Measurements from ENCODE around the gene GABPB2. TPM values are rescaled to one million over a fixed set of nuclear protein-coding genes. Genes with fewer than 3 reads are reported as not detected.

GABPB2 gene
- total RNA-seq, 2 donors from 2014 or later = 9.9 to 25.5 TPM

- H3K4me3 Mint-ChIP-seq = peak overlapping the region; percentile 99
- H3K4me1 Mint-ChIP-seq = peaks cover 23% of the 10 kb centered on the region
- no peaks in the 10 kb centered on the region for H3K27me3 Mint-ChIP-seq
- DNase-seq = no peak
- no peak overlapping the region for H3K27ac Mint-ChIP-seq
- H3K36me3 Mint-ChIP-seq (ENCODE audit: low read depth) = peaks cover 2% of the 10 kb centered on the region
- ATAC-seq = no peak
- H3K9me3 ChIP-seq (ENCODE audit: control insufficient read depth, low read length, poor library complexity, severe bottlenecking) = no peaks in the 10 kb centered on the region
Observed at GRCh38 chr1:151144474-151145303, 74.1 kb downstream of the GABPB2 start.

- no peaks in the 10 kb centered on the region for H3K27me3 Mint-ChIP-seq
- H3K36me3 Mint-ChIP-seq (ENCODE audit: low read depth) = peaks cover 2% of the 10 kb centered on the region
- H3K27ac Mint-ChIP-seq = peak overlapping the region; percentile 87
- no peak for ATAC-seq
- peaks cover 24% of the 10 kb centered on the region for H3K4me1 Mint-ChIP-seq
- DNase-seq = no peak
- H3K9me3 ChIP-seq (ENCODE audit: control insufficient read depth, low read length, poor library complexity, severe bottlenecking) = no peaks in the 10 kb centered on the region
- H3K4me3 Mint-ChIP-seq = peak overlapping the region; percentile 99
Observed at GRCh38 chr1:151145304-151146071, 74.9 kb downstream of the GABPB2 start.

- H3K27me3 Mint-ChIP-seq = no peaks in the 10 kb centered on the region
- DNase-seq = no peak
- H3K4me1 Mint-ChIP-seq = peaks cover 24% of the 10 kb centered on the region
- peak overlapping the region; percentile 99 for H3K4me3 Mint-ChIP-seq
- H3K27ac Mint-ChIP-seq = peak overlapping the region; percentile 87
- H3K36me3 Mint-ChIP-seq (ENCODE audit: low read depth) = peaks cover 2% of the 10 kb centered on the region
- ATAC-seq = peak; percentile 6
- no peaks in the 10 kb centered on the region for H3K9me3 ChIP-seq (ENCODE audit: control insufficient read depth, low read length, poor library complexity, severe bottlenecking)
Observed at GRCh38 chr1:151146072-151146411, 75.5 kb downstream of the GABPB2 start.

GRCh38 chr1:151146412-151147131 is 76.0 kb downstream of the GABPB2 start, which contains the start of gene SEMA6C:
TSS of gene SEMA6C (minus strand) at chr1:151146631. CDS start at chr1:151142621, 4,010 bp downstream.
- peak within 1 kb of the TSS; percentile 99 for H3K4me3 Mint-ChIP-seq
- H3K4me1 Mint-ChIP-seq = peaks cover 24% of the 10 kb centered on the region

GRCh38 chr1:151147132-151147503 is 76.6 kb downstream of the GABPB2 start:
- H3K27ac Mint-ChIP-seq = peak overlapping the region; percentile 87
- H3K36me3 Mint-ChIP-seq (ENCODE audit: low read depth) = peaks cover 2% of the 10 kb centered on the region
- peaks cover 24% of the 10 kb centered on the region for H3K4me1 Mint-ChIP-seq
- ATAC-seq (no peak), DNase-seq (no peak)
- no peaks in the 10 kb centered on the region for H3K27me3 Mint-ChIP-seq
- peak overlapping the region; percentile 99 for H3K4me3 Mint-ChIP-seq
- H3K9me3 ChIP-seq (ENCODE audit: control insufficient read depth, low read length, poor library complexity, severe bottlenecking) = no peaks in the 10 kb centered on the region

More at GRCh38 chr1:151146412-151147131, 76.0 kb downstream of the GABPB2 start, which contains the start of gene SEMA6C:
- H3K9me3 ChIP-seq (ENCODE audit: control insufficient read depth, low read length, poor library complexity, severe bottlenecking) = no peaks in the 10 kb centered on the region
- H3K27ac Mint-ChIP-seq = peak within 1 kb of the TSS; percentile 87
- DNase-seq = peak; percentile 75 to 84 (median 82)
- peaks cover 2% of the 10 kb centered on the region for H3K36me3 Mint-ChIP-seq (ENCODE audit: low read depth)
- H3K27me3 Mint-ChIP-seq = no peaks in the 10 kb centered on the region
- ATAC-seq = peak; percentile 100

- peaks cover 2% of the 10 kb centered on the region for H3K36me3 Mint-ChIP-seq (ENCODE audit: low read depth)
Observed at GRCh38 chr1:151147665-151148064, 77.1 kb downstream of the GABPB2 start.

GRCh38 chr1:151156515-151156819 is 85.9 kb downstream of the GABPB2 start, which contains the start of gene TNFAIP8L2:
TSS of gene TNFAIP8L2 (plus strand) at chr1:151156649. CDS start at chr1:151158698, 2,049 bp downstream.
- Mint-ChIP-seq H3K27me3 (no peaks in the 10 kb centered on the region), H3K27ac (peak within 1 kb of the TSS; percentile 99), H3K36me3 (ENCODE audit: low read depth) (peaks cover 7% of the 10 kb centered on the region), H3K4me3 (peak within 1 kb of the TSS; percentile 100), H3K4me1 (peaks cover 38% of the 10 kb centered on the region)
- no peaks in the 10 kb centered on the region for H3K9me3 ChIP-seq (ENCODE audit: control insufficient read depth, low read length, poor library complexity, severe bottlenecking)
- ATAC-seq = peak; percentile 88
- DNase-seq = peak; percentile 41 to 62 (median 56)

More at GRCh38 chr1:151147665-151148064, 77.1 kb downstream of the GABPB2 start:
- no peaks in the 10 kb centered on the region for H3K9me3 ChIP-seq (ENCODE audit: control insufficient read depth, low read length, poor library complexity, severe bottlenecking)
- peaks cover 24% of the 10 kb centered on the region for H3K4me1 Mint-ChIP-seq
- H3K27me3 Mint-ChIP-seq = no peaks in the 10 kb centered on the region
- DNase-seq = no peak
- ATAC-seq = no peak
- H3K27ac Mint-ChIP-seq = peak overlapping the region; percentile 87
- peak overlapping the region; percentile 99 for H3K4me3 Mint-ChIP-seq

GRCh38 chr1:151157067-151157531 is 86.5 kb downstream of the GABPB2 start:
- peaks cover 7% of the 10 kb centered on the region for H3K36me3 Mint-ChIP-seq (ENCODE audit: low read depth)
- peak; percentile 53 for ATAC-seq
- H3K4me3 Mint-ChIP-seq = peak overlapping the region; percentile 100
- no peaks in the 10 kb centered on the region for H3K9me3 ChIP-seq (ENCODE audit: control insufficient read depth, low read length, poor library complexity, severe bottlenecking)
- peaks cover 42% of the 10 kb centered on the region for H3K4me1 Mint-ChIP-seq
- peak overlapping the region; percentile 99 for H3K27ac Mint-ChIP-seq
- DNase-seq = peak in 2 of 3 donors; percentile 33 to 42
- H3K27me3 Mint-ChIP-seq = no peaks in the 10 kb centered on the region

GRCh38 chr1:151158326-151158725 is 87.8 kb downstream of the GABPB2 start:
- no peak for DNase-seq
- H3K9me3 ChIP-seq (ENCODE audit: control insufficient read depth, low read length, poor library complexity, severe bottlenecking) = no peaks in the 10 kb centered on the region
- peak overlapping the region; percentile 99 for H3K27ac Mint-ChIP-seq
- H3K36me3 Mint-ChIP-seq (ENCODE audit: low read depth) = peaks cover 11% of the 10 kb centered on the region
- no peak for ATAC-seq
- peaks cover 47% of the 10 kb centered on the region for H3K4me1 Mint-ChIP-seq
- peak overlapping the region; percentile 100 for H3K4me3 Mint-ChIP-seq
- no peaks in the 10 kb centered on the region for H3K27me3 Mint-ChIP-seq

GRCh38 chr1:151158751-151159251 is 88.2 kb downstream of the GABPB2 start:
- Mint-ChIP-seq H3K4me1 (peaks cover 47% of the 10 kb centered on the region), H3K27ac (peak overlapping the region; percentile 99), H3K36me3 (ENCODE audit: low read depth) (peaks cover 11% of the 10 kb centered on the region), H3K27me3 (no peaks in the 10 kb centered on the region), H3K4me3 (peak overlapping the region; percentile 100)
- ATAC-seq (no peak), DNase-seq (no peak)
- H3K9me3 ChIP-seq (ENCODE audit: control insufficient read depth, low read length, poor library complexity, severe bottlenecking) = no peaks in the 10 kb centered on the region

- Mint-ChIP-seq H3K27me3 (no peaks in the 10 kb centered on the region), H3K4me1 (peaks cover 45% of the 10 kb centered on the region), H3K36me3 (ENCODE audit: low read depth) (peaks cover 11% of the 10 kb centered on the region), H3K4me3 (peak overlapping the region; percentile 68), H3K27ac (peak overlapping the region; percentile 99)
- DNase-seq = no peak
- H3K9me3 ChIP-seq (ENCODE audit: control insufficient read depth, low read length, poor library complexity, severe bottlenecking) = no peaks in the 10 kb centered on the region
- no peak for ATAC-seq
Observed at GRCh38 chr1:151159373-151159772, 88.8 kb downstream of the GABPB2 start.

- H3K36me3 Mint-ChIP-seq (ENCODE audit: low read depth) = peaks cover 9% of the 10 kb centered on the region
- no peak for DNase-seq
Observed at GRCh38 chr1:151164732-151165280, 94.2 kb downstream of the GABPB2 start.

More at GRCh38 chr1:151164732-151165280, 94.2 kb downstream of the GABPB2 start:
- peak overlapping the region; percentile 88 for H3K27ac Mint-ChIP-seq
- no peaks in the 10 kb centered on the region for H3K9me3 ChIP-seq (ENCODE audit: control insufficient read depth, low read length, poor library complexity, severe bottlenecking)
- peaks cover 32% of the 10 kb centered on the region for H3K4me1 Mint-ChIP-seq
- ATAC-seq = no peak
- no peaks in the 10 kb centered on the region for H3K27me3 Mint-ChIP-seq
- peak overlapping the region; percentile 98 for H3K4me3 Mint-ChIP-seq

Measured in T-helper 17 cell (primary cell).